ENCODE data around the gene GH1.

GRCh38 chr17:63954402-63955063 lies 35.9 kb upstream of the GH1 start:
- TF ChIP-seq CTCF (conservative IDR thresholded peaks at IDR 0.05), result no peak
- no peak for TF ChIP-seq ZFX (IDR thresholded peaks at IDR 0.05)
